ENCODE measurements around the gene CRYGD. TPM values are rescaled to one million over a fixed set of nuclear protein-coding genes. Genes with fewer than 3 reads are reported as not detected.

Gene CRYGD
- total and polyA plus RNA-seq, 2 of the 4 experiments (the other 2 are of a cell fraction) = not detected

DNA sequence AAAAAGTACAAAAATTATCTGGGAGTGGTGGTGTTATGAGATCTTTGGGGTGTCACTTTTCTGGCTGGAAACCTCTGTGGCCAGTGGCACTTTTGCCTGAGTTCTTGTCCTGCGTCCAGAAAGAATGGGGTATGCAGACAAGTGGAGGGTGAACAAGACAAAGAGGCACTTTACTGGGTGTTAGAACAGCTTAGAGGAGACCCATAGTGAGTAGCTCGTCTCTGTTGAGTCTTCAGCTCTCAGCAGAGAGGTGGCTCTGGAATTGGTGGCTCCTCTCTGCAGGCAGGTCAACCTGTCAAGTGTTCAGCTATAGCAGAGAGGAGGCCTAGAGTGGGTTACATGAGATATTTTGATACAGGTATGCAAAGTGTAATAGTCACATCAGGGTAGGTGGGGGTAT lies 26.1 kb downstream of the CRYGD start:
- Histone ChIP-seq H3K4me3 (ENCODE audit: insufficient read depth, low read depth, low read length) (no peak overlapping the region), H2AK9ac (replicated peaks; ENCODE audit: low read depth, low read length, poor library complexity) (no peak overlapping the region), H3K36me3 (ENCODE audit: control insufficient read depth, insufficient read depth, low read length) (no peaks in the 10 kb centered on the region), H2BK120ac (ENCODE audit: low read depth, low read length) (no peak overlapping the region), H3K4me2 (ENCODE audit: low read depth, low read length) (no peak overlapping the region), H2BK15ac (ENCODE audit: low read depth, low read length) (no peak overlapping the region), H4K5ac (ENCODE audit: low read depth, low read length) (no peak overlapping the region), H4K20me1 (ENCODE audit: insufficient read depth, low read length) (no peaks in the 10 kb centered on the region), H4K8ac (ENCODE audit: low read depth in 2 of 2, low read length in 2 of 2) (no peak overlapping the region), H3K79me1 (ENCODE audit: low read depth in 1 of 2, low read length in 2 of 2) (no peaks in the 10 kb centered on the region), H2BK20ac (ENCODE audit: low read depth, low read length) (no peak overlapping the region), H3K9ac (ENCODE audit: low read depth, low read length) (no peak overlapping the region), H3K27ac (ENCODE audit: insufficient read depth, low read length) (no peak overlapping the region), H3K23ac (ENCODE audit: low read depth, low read length) (no peak overlapping the region), H3K14ac (replicated peaks; ENCODE audit: low read depth, low read length) (no peak overlapping the region), H3K18ac (ENCODE audit: low read depth, low read length) (no peak overlapping the region), H4K91ac (ENCODE audit: insufficient read depth, low read depth, low read length) (no peak overlapping the region), H3K4me1 (ENCODE audit: control insufficient read depth, insufficient read depth, low read length) (no peaks in the 10 kb centered on the region), H3K9me1 (ENCODE audit: insufficient read depth, low read length) (no peaks in the 10 kb centered on the region), H3K9me3 (ENCODE audit: control insufficient read depth, insufficient read depth, low read length) (no peaks in the 10 kb centered on the region), H2AFZ (replicated peaks; ENCODE audit: low read length, poor library complexity) (no peak overlapping the region), H2AK5ac (ENCODE audit: low read depth, low read length) (no peak overlapping the region), H3K56ac (ENCODE audit: extremely low read depth, insufficient read depth, low read length) (no peak overlapping the region), H3K4ac (ENCODE audit: low read depth, low read length) (no peak overlapping the region), H3K27me3 (ENCODE audit: control insufficient read depth, insufficient read depth, low read length) (peaks cover 2% of the 10 kb centered on the region), H2BK5ac (ENCODE audit: low read depth, low read length, poor library complexity, severe bottlenecking) (no peak overlapping the region)
- in situ Hi-C loops (cut with MboI; ENCODE audit: low sequenced_read_pairs) = no loop called here
- intact Hi-C loops (cut with micrococcal nuclease) = no loop called here
- DNase-seq (no peak), ATAC-seq (ENCODE audit: low read depth) (no peak)
- POLR2A ChIA-PET (ENCODE audit: unreplicated experiment) = no interaction called here
- WGBS, 2 experiments (ENCODE audit: extremely low coverage in 2 of 2, insufficient read length in 1 of 2) = no CpG with 5 or more reads among the region's 2 CpGs
- TF ChIP-seq, protein P1, sequence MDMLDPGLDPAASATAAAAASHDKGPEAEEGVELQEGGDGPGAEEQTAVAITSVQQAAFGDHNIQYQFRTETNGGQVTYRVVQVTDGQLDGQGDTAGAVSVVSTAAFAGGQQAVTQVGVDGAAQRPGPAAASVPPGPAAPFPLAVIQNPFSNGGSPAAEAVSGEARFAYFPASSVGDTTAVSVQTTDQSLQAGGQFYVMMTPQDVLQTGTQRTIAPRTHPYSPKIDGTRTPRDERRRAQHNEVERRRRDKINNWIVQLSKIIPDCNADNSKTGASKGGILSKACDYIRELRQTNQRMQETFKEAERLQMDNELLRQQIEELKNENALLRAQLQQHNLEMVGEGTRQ (IDR thresholded peaks at IDR 0.05; ENCODE audit: low read depth, low read length) = no peak
- no peak for TF ChIP-seq CEBPB (IDR thresholded peaks at IDR 0.05; ENCODE audit: low read depth, low read length)
- TF ChIP-seq BHLHE40 (IDR thresholded peaks at IDR 0.05; ENCODE audit: low read depth, low read length) = no peak
- TF ChIP-seq POLR2A (IDR thresholded peaks at IDR 0.05; ENCODE audit: low read depth, low read length) = no peak
- no peak for TF ChIP-seq MAZ (IDR thresholded peaks at IDR 0.05; ENCODE audit: borderline replicate concordance, low read depth, low read length)
- TF ChIP-seq RAD21 (IDR thresholded peaks at IDR 0.05; ENCODE audit: low read length) = no peak
- TF ChIP-seq, protein P2, sequence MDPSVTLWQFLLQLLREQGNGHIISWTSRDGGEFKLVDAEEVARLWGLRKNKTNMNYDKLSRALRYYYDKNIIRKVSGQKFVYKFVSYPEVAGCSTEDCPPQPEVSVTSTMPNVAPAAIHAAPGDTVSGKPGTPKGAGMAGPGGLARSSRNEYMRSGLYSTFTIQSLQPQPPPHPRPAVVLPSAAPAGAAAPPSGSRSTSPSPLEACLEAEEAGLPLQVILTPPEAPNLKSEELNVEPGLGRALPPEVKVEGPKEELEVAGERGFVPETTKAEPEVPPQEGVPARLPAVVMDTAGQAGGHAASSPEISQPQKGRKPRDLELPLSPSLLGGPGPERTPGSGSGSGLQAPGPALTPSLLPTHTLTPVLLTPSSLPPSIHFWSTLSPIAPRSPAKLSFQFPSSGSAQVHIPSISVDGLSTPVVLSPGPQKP (IDR thresholded peaks at IDR 0.05; ENCODE audit: borderline replicate concordance, low read depth, low read length) = no peak
- no peak for TF ChIP-seq RFX5 (IDR thresholded peaks at IDR 0.05; ENCODE audit: low read depth, low read length)
- no peak for TF ChIP-seq MXI1 (IDR thresholded peaks at IDR 0.05; ENCODE audit: borderline replicate concordance, low read depth, low read length)
- TF ChIP-seq CTCF (conservative IDR thresholded peaks at IDR 0.05; ENCODE audit: low read depth, low read length) = no peak
- TF ChIP-seq MAFK (IDR thresholded peaks at IDR 0.05; ENCODE audit: low read depth, low read length) = no peak
- no peak for TF ChIP-seq SMC3 (IDR thresholded peaks at IDR 0.05; ENCODE audit: low read depth, low read length)
- TF ChIP-seq RCOR1 (IDR thresholded peaks at IDR 0.05; ENCODE audit: insufficient replicate concordance, low read length) = no peak
- no peak for TF ChIP-seq NFE2L2 (IDR thresholded peaks at IDR 0.05; ENCODE audit: low read depth, low read length)
- TF ChIP-seq FOS (IDR thresholded peaks at IDR 0.05; ENCODE audit: low read depth, low read length) = no peak
- TF ChIP-seq CHD1 (IDR thresholded peaks at IDR 0.05; ENCODE audit: low read depth, low read length) = no peak
- CTCF ChIA-PET = no interaction called here
- no TSS peak for BruUV-seq (replicated peaks)
- dilution Hi-C loops (cut with HindIII; ENCODE audit: low sequenced_read_pairs, unreplicated experiment) = no loop called here

Data from IMR-90 (cell line).